Hematopoietic multipotent progenitor cell treated with erythropoietin and hydrocortisone succinate and interleukin-3 and kit ligand, for 8 days (in vitro differentiated cells): Measurements from ENCODE around the gene NPS.

ENCODE experiments used
- DNase-seq: peaks from one replicate; pipeline ENCODE4 v3.0.0-alpha.2; 2015

The NPS gene

GRCh38 chr10:127563718-127564553 lies 14.8 kb downstream of the NPS start:
- DNase-seq: peak; percentile 28

- DNase-seq: no peak
These were observed 15.5 kb downstream of the NPS start for GRCh38 chr10:127564644-127565043.

- DNase-seq: no peak
These were observed 16.5 kb downstream of the NPS start for GRCh38 chr10:127565583-127565982.

- no peak for DNase-seq
These were observed 20.1 kb downstream of the NPS start for GRCh38 chr10:127569210-127569609.

- DNase-seq: no peak
These were observed 20.9 kb downstream of the NPS start for GRCh38 chr10:127570036-127570435.

GRCh38 chr10:127571386-127571785 lies 22.3 kb downstream of the NPS start:
- no peak for DNase-seq

GRCh38 chr10:127576051-127576450 lies 26.9 kb downstream of the NPS start:
- DNase-seq: no peak

GRCh38 chr10:127576740-127577161 lies 27.6 kb downstream of the NPS start:
- no peak for DNase-seq

GRCh38 chr10:127577376-127578258 lies 28.5 kb downstream of the NPS start:
- no peak for DNase-seq

- no peak for DNase-seq
These were observed 29.3 kb downstream of the NPS start for GRCh38 chr10:127578259-127578960.

GRCh38 chr10:127578961-127579305 lies 29.8 kb downstream of the NPS start:
- no peak for DNase-seq

GRCh38 chr10:127579640-127580039 lies 30.5 kb downstream of the NPS start:
- no peak for DNase-seq

- DNase-seq: no peak
These were observed 31.7 kb downstream of the NPS start for GRCh38 chr10:127580822-127581221.

GRCh38 chr10:127585519-127586023 lies 36.5 kb downstream of the NPS start:
- no peak for DNase-seq

GRCh38 chr10:127587668-127588365 lies 38.7 kb downstream of the NPS start:
- no peak for DNase-seq

GRCh38 chr10:127592586-127592985 lies 43.5 kb downstream of the NPS start:
- DNase-seq: no peak

- DNase-seq: no peak
These were observed 51.4 kb downstream of the NPS start for GRCh38 chr10:127600479-127600878.
